GM18526 (cell line): ENCODE data around the gene THRSP.

ENCODE experiments used
- POLR2A ChIP-seq: IDR thresholded peaks from 3 replicates; pipeline ENCODE4 v1.6.1; 2011; ENCODE audit not compliant: insufficient read length; ENCODE audit errors: extremely low read depth

THRSP gene

GRCh38 chr11:78037056-78037455 lies 26.6 kb upstream of the THRSP start:
- TF ChIP-seq POLR2A = no peak

GRCh38 chr11:78037825-78038620 lies 25.6 kb upstream of the THRSP start:
- no peak for TF ChIP-seq POLR2A

GRCh38 chr11:78038697-78039313 lies 24.9 kb upstream of the THRSP start:
- no peak for TF ChIP-seq POLR2A

GRCh38 chr11:78039391-78039918 lies 24.2 kb upstream of the THRSP start:
- no peak for TF ChIP-seq POLR2A

GRCh38 chr11:78039919-78040671 lies 23.6 kb upstream of the THRSP start:
- TF ChIP-seq POLR2A = no peak

GRCh38 chr11:78040691-78041379 lies 22.8 kb upstream of the THRSP start:
- no peak for TF ChIP-seq POLR2A

- TF ChIP-seq POLR2A = no peak
Measured at GRCh38 chr11:78041843-78042440, 21.7 kb upstream of the THRSP start.

GRCh38 chr11:78044706-78045105 lies 19.0 kb upstream of the THRSP start:
- TF ChIP-seq POLR2A = no peak

GRCh38 chr11:78045851-78046485 lies 17.7 kb upstream of the THRSP start:
- no peak for TF ChIP-seq POLR2A

GRCh38 chr11:78046486-78046854 lies 17.2 kb upstream of the THRSP start:
- TF ChIP-seq POLR2A = no peak

- no peak for TF ChIP-seq POLR2A
Measured at GRCh38 chr11:78048561-78048960, 15.1 kb upstream of the THRSP start.

GRCh38 chr11:78049348-78049747 lies 14.3 kb upstream of the THRSP start:
- no peak for TF ChIP-seq POLR2A

GRCh38 chr11:78050964-78051831 lies 12.5 kb upstream of the THRSP start:
- TF ChIP-seq POLR2A = no peak

GRCh38 chr11:78054971-78055370 lies 8.7 kb upstream of the THRSP start:
- TF ChIP-seq POLR2A = no peak

GRCh38 chr11:78056093-78056492 lies 7.6 kb upstream of the THRSP start:
- TF ChIP-seq POLR2A = no peak
